Mesendoderm (in vitro differentiated cells): ENCODE measurements around the gene P2RX4.
"Not testable (repeated sequence)": the region's sequence is repeated elsewhere in the genome, so short reads cannot be mapped to it uniquely, and the experiment has no call there.

ENCODE experiments used
- DNase-seq: peaks from one replicate; pipeline ENCODE4 v3.0.0; 2013
- H2AK5ac ChIP-seq: 2 replicates; pipeline ENCODE4 v1.6.1; 2013; ENCODE audit warnings: low read length, inconsistent platforms
- H2BK120ac ChIP-seq: 2 replicates; pipeline ENCODE4 v1.6.1; 2013; ENCODE audit warnings: low read depth, mild to moderate bottlenecking, low read length, moderate library complexity, mixed read lengths
- H2BK15ac ChIP-seq: replicated peaks from 2 replicates; pipeline ENCODE4 v1.6.1; 2013; ENCODE audit warnings: low read depth, mild to moderate bottlenecking, moderate library complexity
- H2BK5ac ChIP-seq: 2 replicates; pipeline ENCODE4 v1.6.1; 2013; ENCODE audit warnings: low read length, inconsistent platforms
- H3K18ac ChIP-seq: 2 replicates; pipeline ENCODE4 v1.6.1; 2013; ENCODE audit warnings: mild to moderate bottlenecking, low read length, mixed read lengths
- H3K23ac ChIP-seq: one replicate; pipeline ENCODE4 v1.6.1; 2013; ENCODE audit warnings: low read length
- H3K27ac ChIP-seq: 2 replicates; pipeline ENCODE4 v1.5.1; 2013; ENCODE audit warnings: low read depth, mild to moderate bottlenecking, inconsistent platforms, low read length, moderate library complexity
- H3K27me3 ChIP-seq: 2 replicates; pipeline ENCODE4 v1.6.1; 2013; ENCODE audit warnings: low read length, control low read depth, mild to moderate bottlenecking, inconsistent platforms; ENCODE audit not compliant: insufficient read depth, poor library complexity
- H3K36me3 ChIP-seq: 2 replicates; pipeline ENCODE4 v1.6.1; 2013; ENCODE audit warnings: low read length, inconsistent platforms; ENCODE audit not compliant: control insufficient read depth, insufficient read depth
- H3K4ac ChIP-seq: one replicate; pipeline ENCODE4 v1.6.1; 2013; ENCODE audit warnings: low read depth, mild to moderate bottlenecking, low read length, moderate library complexity
- H3K4me1 ChIP-seq: 2 replicates; pipeline ENCODE4 v1.6.1; 2013; ENCODE audit warnings: low read depth, low read length, inconsistent platforms; ENCODE audit not compliant: control insufficient read depth
- H3K4me2 ChIP-seq: 2 replicates; pipeline ENCODE4 v1.6.1; 2013; ENCODE audit warnings: low read length
- H3K4me3 ChIP-seq: 2 replicates; pipeline ENCODE4 v1.5.1; 2013; ENCODE audit warnings: mild to moderate bottlenecking, low read length
- H3K56ac ChIP-seq: one replicate; pipeline ENCODE4 v1.6.1; 2013; ENCODE audit warnings: low read length
- H3K79me1 ChIP-seq: 2 replicates; pipeline ENCODE4 v1.6.1; 2013; ENCODE audit warnings: low read length, inconsistent platforms
- H3K79me2 ChIP-seq: 2 replicates; pipeline ENCODE4 v1.6.1; 2013; ENCODE audit warnings: mild to moderate bottlenecking, low read length; ENCODE audit not compliant: control insufficient read depth, insufficient read depth
- H3K9ac ChIP-seq: 2 replicates; pipeline ENCODE4 v1.6.1; 2013; ENCODE audit warnings: low read length, inconsistent platforms
- H4K5ac ChIP-seq: one replicate; pipeline ENCODE4 v1.6.1; 2013; ENCODE audit warnings: low read length
- H4K8ac ChIP-seq: one replicate; pipeline ENCODE4 v1.6.1; 2013; ENCODE audit warnings: low read depth, mild to moderate bottlenecking, control low read depth, low read length, moderate library complexity
- WGBS: extraction: QIAGEN DNeasy Blood & Tissue Kit; methylation state at CpG from one replicate; pipeline ENCODE4 v1.1.7; 2013; ENCODE audit warnings: low lambda C conversion rate, missing lambda C conversion rate; ENCODE audit not compliant: insufficient coverage; ENCODE audit errors: extremely low coverage; 5-methylcytosine and 5-hydroxymethylcytosine counted together

P2RX4 gene

DNA sequence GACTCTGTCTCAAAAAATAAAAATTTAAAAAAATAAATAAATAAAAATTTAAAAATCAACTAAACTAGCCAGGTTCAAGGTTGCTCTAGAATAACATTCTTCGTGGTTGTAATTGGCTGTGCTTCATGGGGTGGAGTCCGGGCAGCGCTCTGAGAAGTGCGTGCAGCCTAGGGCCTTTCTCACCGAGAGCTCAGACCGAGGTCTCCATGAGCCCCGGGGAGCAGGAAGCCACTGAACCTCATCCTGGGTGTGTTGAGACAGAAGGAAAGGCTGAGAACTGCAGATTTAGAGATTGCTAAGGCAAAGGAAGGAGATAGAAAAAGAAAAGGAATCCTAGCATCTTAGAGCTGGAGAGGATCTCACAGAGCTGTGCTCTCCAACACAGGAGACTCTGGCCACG, 14.7 kb downstream of the P2RX4 start:
- Histone ChIP-seq H2BK5ac (no peak overlapping the region), H2AK5ac (no peak overlapping the region), H3K4ac (no peak overlapping the region), H3K27me3 (no peaks in the 10 kb centered on the region), H2BK120ac (no peak overlapping the region), H4K5ac (no peak overlapping the region), H3K4me2 (no peak overlapping the region), H3K79me2 (no peaks in the 10 kb centered on the region), H3K56ac (no peak overlapping the region), H3K4me3 (no peak overlapping the region), H2BK15ac (no peak overlapping the region), H3K18ac (no peak overlapping the region), H3K4me1 (no peaks in the 10 kb centered on the region), H4K8ac (no peak overlapping the region), H3K9ac (no peak overlapping the region), H3K23ac (no peak overlapping the region), H3K27ac (no peak overlapping the region), H3K36me3 (no peaks in the 10 kb centered on the region), H3K79me1 (no peaks in the 10 kb centered on the region)
- no CpG with 5 or more reads among the region's 8 CpGs for WGBS
- no peak for DNase-seq

DNA sequence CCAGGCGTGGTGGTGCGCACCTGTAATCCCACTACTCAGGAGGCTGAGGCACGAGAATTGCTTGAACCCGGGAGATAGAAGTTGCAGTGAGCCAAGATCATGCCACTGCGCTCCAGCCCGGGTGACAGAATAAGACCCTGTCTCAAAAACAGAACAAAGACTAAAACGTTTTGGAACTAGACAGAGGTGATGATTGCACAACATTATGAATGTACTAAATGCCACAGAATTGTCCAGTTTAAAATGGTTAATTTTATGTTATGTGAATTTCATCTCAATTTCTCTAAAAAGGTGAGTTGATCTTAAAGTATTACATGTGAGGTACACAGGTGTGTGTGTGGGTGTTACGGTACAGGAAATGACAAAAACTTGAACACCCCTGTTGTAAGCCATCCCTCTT, 16.5 kb downstream of the P2RX4 start:
- DNase-seq: no peak
- H3K79me1 ChIP-seq: no peaks in the 10 kb centered on the region

DNA sequence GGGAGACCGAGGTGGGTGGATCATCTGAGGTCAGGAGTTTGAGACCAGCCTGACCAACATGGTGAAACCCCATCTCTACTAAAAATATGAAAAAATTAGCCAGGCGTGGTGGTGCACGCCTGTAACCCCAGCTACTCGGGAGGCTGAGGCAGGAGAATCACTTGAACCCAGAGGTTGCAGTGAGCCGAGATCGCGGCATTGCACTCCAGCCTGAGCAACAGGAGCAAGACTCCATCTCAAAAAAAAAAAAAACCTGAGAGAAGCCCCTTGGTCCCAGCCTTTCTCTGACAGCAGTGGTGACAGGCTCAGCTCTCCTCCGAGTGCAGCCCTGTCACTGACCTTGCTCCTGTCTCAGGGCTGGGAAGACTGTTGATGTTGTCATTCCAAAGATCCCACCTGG, 16.9 kb downstream of the P2RX4 start:
- not testable (repeated sequence) for H2BK15ac ChIP-seq, DNase-seq, H3K4ac ChIP-seq, H3K56ac ChIP-seq, H2BK5ac ChIP-seq, H3K9ac ChIP-seq, H3K79me1 ChIP-seq, H3K4me3 ChIP-seq, H4K5ac ChIP-seq, H3K79me2 ChIP-seq, H2BK120ac ChIP-seq, H3K27me3 ChIP-seq, H3K23ac ChIP-seq, H3K36me3 ChIP-seq, H3K4me1 ChIP-seq, H3K4me2 ChIP-seq, H3K18ac ChIP-seq, H2AK5ac ChIP-seq, H3K27ac ChIP-seq, H4K8ac ChIP-seq
- no CpG with 5 or more reads among the region's 8 CpGs for WGBS

More for the DNA sequence above, 16.5 kb downstream of the P2RX4 start:
- Histone ChIP-seq H3K18ac (no peak overlapping the region), H2AK5ac (no peak overlapping the region), H4K8ac (no peak overlapping the region), H3K36me3 (no peaks in the 10 kb centered on the region), H3K23ac (no peak overlapping the region), H3K4me1 (no peaks in the 10 kb centered on the region), H2BK5ac (no peak overlapping the region), H3K27ac (no peak overlapping the region), H3K4me2 (no peak overlapping the region), H2BK15ac (no peak overlapping the region), H3K79me2 (no peaks in the 10 kb centered on the region), H3K4ac (no peak overlapping the region), H3K56ac (no peak overlapping the region), H3K9ac (no peak overlapping the region), H4K5ac (no peak overlapping the region), H3K4me3 (no peak overlapping the region), H2BK120ac (no peak overlapping the region), H3K27me3 (no peaks in the 10 kb centered on the region)
- WGBS: no CpG with 5 or more reads among the region's 8 CpGs

DNA sequence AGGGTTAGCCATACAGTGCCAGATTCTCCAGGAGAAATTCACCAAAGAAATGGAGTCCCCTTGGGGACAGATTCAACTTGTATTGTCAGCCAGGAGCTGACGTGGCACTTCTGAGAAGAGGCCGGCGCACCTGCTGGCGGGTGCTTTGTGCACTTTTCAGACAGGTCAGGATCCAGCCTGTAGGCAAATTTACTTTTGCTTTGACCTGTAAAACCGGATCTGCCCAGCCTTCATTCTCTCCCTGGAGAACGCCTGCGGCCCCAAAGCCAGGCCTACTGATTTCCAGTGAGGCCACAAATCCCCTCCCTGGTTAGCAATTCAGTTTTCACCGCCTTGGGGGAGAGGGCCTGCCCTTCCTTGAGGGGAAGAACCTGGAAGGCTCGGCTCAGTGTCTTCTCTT, 17.4 kb downstream of the P2RX4 start:
- no peak for DNase-seq
- Histone ChIP-seq H3K27ac (no peak overlapping the region), H2BK5ac (no peak overlapping the region), H3K4me3 (no peak overlapping the region), H3K18ac (no peak overlapping the region), H3K27me3 (no peaks in the 10 kb centered on the region), H3K79me1 (no peaks in the 10 kb centered on the region), H2AK5ac (no peak overlapping the region), H3K4me1 (no peaks in the 10 kb centered on the region), H2BK120ac (no peak overlapping the region), H3K23ac (no peak overlapping the region), H4K5ac (no peak overlapping the region), H3K9ac (no peak overlapping the region), H3K36me3 (no peaks in the 10 kb centered on the region), H3K4ac (no peak overlapping the region), H3K56ac (no peak overlapping the region), H4K8ac (no peak overlapping the region), H2BK15ac (no peak overlapping the region), H3K4me2 (no peak overlapping the region), H3K79me2 (no peaks in the 10 kb centered on the region)
- WGBS: no CpG with 5 or more reads among the region's 9 CpGs

DNA sequence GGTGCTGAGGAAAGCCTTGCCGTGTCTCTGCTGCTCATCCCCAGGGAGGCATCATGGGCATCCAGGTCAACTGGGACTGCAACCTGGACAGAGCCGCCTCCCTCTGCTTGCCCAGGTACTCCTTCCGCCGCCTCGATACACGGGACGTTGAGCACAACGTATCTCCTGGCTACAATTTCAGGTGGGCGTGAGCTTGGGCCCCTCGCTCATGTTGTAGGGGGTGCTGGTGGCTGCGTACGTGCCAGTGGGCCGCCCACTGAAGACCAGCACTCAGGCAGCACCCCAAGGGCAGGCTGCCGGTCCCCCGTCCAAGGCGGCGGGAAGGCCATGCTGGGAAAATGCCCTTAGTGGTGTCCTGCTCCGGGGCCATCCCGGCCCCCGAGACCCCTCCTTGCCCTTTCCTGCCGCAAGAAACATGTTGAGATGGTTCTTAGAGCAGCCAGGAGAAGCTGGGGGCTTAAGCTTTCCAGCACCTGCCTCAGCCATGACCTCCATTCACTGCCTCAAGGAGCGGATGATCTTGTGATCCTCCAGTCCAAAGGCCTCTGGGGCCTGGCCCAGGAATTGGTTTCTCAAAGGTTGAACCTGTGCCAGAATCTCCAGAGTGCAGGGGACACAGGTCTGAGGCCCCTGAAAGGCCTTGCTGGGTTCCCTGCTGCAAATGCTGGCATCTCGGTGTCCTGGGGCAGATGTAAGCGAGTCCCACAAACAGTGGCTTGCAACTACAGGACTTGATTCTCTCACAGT, 19.2 kb downstream of the P2RX4 start:
- Histone ChIP-seq H3K56ac (no peak overlapping the region), H2AK5ac (no peak overlapping the region), H3K9ac (no peak overlapping the region), H3K4me3 (no peak overlapping the region), H2BK15ac (no peak overlapping the region), H4K8ac (no peak overlapping the region), H3K4ac (no peak overlapping the region), H3K27me3 (no peaks in the 10 kb centered on the region), H3K18ac (no peak overlapping the region), H3K4me2 (no peak overlapping the region), H3K23ac (no peak overlapping the region), H3K79me1 (no peaks in the 10 kb centered on the region), H3K79me2 (no peaks in the 10 kb centered on the region), H3K36me3 (no peaks in the 10 kb centered on the region), H3K4me1 (no peaks in the 10 kb centered on the region), H2BK120ac (no peak overlapping the region), H3K27ac (no peak overlapping the region), H4K5ac (no peak overlapping the region), H2BK5ac (no peak overlapping the region)
- no peak for DNase-seq
- no CpG with 5 or more reads among the region's 24 CpGs for WGBS
